ENCODE measurements around the gene GRID2. TPM values are rescaled to one million over a fixed set of nuclear protein-coding genes. Genes with fewer than 3 reads are reported as not detected.
A peak's percentile ranks its signal among the peaks of the same experiment; 100 is the strongest.

GRID2 gene
- total RNA-seq, 1 donor: not detected

DNA sequence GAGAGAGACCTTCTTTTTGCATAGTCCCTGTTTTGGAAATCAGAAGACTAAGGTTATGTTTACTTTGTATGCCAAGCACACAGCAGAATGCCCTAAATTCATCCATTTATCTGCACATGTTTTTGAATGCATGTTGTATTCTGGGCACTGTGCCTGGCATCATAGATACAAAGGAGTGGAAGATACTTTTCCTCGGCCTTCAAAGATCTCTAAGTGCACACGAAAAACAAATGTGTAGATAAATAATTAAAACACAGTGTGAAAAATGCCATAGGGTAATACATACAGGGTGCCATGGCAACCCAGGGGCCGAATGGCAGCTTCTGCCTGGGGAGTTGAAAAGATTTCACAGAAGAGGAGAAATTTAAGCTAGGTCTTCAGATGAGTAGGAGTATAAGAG, 1134.2 kb downstream of the GRID2 start:
- TF ChIP-seq CTCF (IDR thresholded peaks at IDR 0.05; ENCODE audit: insufficient read depth, low read depth, low read length): no peak
- H3K4me3 ChIP-seq (ENCODE audit: low read depth, low read length): no peak overlapping the region
- no peak for DNase-seq (ENCODE audit: low read depth)

DNA sequence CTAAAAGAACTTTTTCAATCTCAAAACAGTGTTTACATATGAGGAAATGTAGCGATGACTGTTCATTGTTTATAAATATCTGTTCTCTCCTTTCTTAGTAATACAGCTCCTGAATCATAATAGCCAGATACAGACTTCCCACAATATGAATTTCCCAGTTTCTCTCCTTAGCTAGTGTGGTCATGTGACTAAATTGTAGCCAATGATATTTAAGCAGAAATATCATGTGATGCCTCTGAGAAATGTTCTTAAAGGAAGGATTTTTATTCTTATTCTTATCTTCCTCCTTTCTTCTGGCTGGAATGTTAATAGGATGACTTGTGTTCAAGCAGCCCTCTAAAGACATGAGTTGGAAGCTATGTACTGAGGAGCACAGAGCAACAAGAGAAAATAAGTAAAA, 1141.1 kb downstream of the GRID2 start:
- peak; percentile 0 for DNase-seq (ENCODE audit: low read depth)
- TF ChIP-seq CTCF (IDR thresholded peaks at IDR 0.05; ENCODE audit: insufficient read depth, low read depth, low read length): no peak

GRCh38 chr4:93446038-93446437, 1142.3 kb downstream of the GRID2 start:
- DNase-seq (ENCODE audit: low read depth): no peak
- TF ChIP-seq CTCF (IDR thresholded peaks at IDR 0.05; ENCODE audit: insufficient read depth, low read depth, low read length): no peak
- no peak overlapping the region for H3K4me3 ChIP-seq (ENCODE audit: low read depth, low read length)

More for the DNA sequence above, 1141.1 kb downstream of the GRID2 start:
- no peak overlapping the region for H3K4me3 ChIP-seq (ENCODE audit: low read depth, low read length)

GRCh38 chr4:93448691-93449293, 1145.0 kb downstream of the GRID2 start:
- DNase-seq (ENCODE audit: low read depth): no peak
- no peak overlapping the region for H3K4me3 ChIP-seq (ENCODE audit: low read depth, low read length)
- TF ChIP-seq CTCF (IDR thresholded peaks at IDR 0.05; ENCODE audit: insufficient read depth, low read depth, low read length): no peak

DNA sequence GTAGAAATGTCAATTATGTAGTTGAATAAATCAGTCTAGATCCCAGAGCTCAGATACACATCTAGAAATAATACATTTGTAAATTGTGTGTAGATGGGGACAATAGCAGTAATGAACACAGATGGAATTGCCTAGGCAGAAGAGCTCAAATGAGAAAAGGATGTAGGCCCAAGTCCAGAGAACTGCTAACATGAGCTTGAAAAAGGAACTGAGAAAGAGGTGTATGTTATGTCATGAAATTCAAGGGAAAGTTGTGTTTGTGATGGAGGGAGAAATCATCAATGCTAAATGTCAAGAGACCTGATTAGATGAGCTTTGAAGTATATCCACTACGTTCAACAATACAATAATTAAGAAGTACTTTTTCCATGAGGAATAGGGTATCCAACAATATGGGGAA, 1148.2 kb downstream of the GRID2 start:
- no peak for TF ChIP-seq CTCF (IDR thresholded peaks at IDR 0.05; ENCODE audit: insufficient read depth, low read depth, low read length)
- DNase-seq (ENCODE audit: low read depth): no peak
- no peak overlapping the region for H3K4me3 ChIP-seq (ENCODE audit: low read depth, low read length)

GRCh38 chr4:93461541-93461940, 1157.8 kb downstream of the GRID2 start:
- DNase-seq (ENCODE audit: low read depth): no peak
- H3K4me3 ChIP-seq (ENCODE audit: low read depth, low read length): no peak overlapping the region
- TF ChIP-seq CTCF (IDR thresholded peaks at IDR 0.05; ENCODE audit: insufficient read depth, low read depth, low read length): no peak

DNA sequence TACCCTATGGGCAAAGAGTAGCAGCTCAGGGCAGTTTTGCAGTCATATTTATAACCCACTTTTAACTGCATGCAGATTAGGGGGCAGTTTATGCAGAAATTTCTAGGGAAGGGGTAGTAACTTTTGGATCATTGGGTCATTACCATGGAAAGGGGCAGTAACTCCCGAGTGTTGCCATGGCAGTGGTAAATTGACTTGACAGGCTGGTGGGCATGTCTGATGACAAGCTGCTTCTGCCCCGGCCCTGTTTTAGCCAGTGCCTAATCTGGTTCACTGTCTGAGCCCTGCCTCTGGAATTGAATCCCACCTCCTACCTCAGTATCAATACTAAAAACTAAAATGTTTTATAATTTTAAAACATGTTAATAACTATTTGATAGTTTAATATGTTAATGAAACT, 1162.7 kb downstream of the GRID2 start:
- no peak overlapping the region for H3K4me3 ChIP-seq (ENCODE audit: low read depth, low read length)
- DNase-seq (ENCODE audit: low read depth): no peak
- TF ChIP-seq CTCF (IDR thresholded peaks at IDR 0.05; ENCODE audit: insufficient read depth, low read depth, low read length): no peak
